ENCODE data around the gene PCBP3.

DNA sequence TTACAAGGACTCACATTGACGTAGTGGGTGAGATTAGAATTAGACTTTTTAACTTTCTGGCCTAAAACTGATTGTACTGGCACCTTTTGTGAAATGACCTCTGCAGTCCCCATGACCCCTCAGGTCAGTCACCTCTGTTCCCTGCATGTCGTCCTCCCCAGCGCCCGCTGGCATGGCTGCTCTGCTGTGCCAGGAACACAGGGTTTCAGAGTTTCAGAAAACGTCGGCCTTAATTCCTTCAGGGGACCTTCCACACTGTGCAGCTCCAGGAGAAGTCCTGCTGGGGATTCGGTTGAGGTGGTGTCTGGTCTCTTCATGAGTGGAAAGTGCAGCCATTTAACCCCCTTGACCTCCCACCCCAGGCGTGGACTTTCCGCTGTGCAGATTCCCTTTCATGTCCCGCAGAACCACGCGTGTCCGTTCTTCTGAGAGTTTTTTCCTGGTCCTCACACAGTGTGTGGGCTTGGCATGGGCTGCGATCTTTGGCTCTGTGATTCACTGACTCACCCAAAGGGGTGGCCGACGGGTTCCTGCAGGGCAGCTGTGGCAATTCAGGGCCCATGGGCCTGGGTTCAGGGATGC lies 179.7 kb downstream of the PCBP3 start:
- TF ChIP-seq, protein P1, sequence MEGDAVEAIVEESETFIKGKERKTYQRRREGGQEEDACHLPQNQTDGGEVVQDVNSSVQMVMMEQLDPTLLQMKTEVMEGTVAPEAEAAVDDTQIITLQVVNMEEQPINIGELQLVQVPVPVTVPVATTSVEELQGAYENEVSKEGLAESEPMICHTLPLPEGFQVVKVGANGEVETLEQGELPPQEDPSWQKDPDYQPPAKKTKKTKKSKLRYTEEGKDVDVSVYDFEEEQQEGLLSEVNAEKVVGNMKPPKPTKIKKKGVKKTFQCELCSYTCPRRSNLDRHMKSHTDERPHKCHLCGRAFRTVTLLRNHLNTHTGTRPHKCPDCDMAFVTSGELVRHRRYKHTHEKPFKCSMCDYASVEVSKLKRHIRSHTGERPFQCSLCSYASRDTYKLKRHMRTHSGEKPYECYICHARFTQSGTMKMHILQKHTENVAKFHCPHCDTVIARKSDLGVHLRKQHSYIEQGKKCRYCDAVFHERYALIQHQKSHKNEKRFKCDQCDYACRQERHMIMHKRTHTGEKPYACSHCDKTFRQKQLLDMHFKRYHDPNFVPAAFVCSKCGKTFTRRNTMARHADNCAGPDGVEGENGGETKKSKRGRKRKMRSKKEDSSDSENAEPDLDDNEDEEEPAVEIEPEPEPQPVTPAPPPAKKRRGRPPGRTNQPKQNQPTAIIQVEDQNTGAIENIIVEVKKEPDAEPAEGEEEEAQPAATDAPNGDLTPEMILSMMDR (IDR thresholded peaks at IDR 0.05; ENCODE audit: insufficient read depth, low read length): no peak
- TF ChIP-seq, protein P2, sequence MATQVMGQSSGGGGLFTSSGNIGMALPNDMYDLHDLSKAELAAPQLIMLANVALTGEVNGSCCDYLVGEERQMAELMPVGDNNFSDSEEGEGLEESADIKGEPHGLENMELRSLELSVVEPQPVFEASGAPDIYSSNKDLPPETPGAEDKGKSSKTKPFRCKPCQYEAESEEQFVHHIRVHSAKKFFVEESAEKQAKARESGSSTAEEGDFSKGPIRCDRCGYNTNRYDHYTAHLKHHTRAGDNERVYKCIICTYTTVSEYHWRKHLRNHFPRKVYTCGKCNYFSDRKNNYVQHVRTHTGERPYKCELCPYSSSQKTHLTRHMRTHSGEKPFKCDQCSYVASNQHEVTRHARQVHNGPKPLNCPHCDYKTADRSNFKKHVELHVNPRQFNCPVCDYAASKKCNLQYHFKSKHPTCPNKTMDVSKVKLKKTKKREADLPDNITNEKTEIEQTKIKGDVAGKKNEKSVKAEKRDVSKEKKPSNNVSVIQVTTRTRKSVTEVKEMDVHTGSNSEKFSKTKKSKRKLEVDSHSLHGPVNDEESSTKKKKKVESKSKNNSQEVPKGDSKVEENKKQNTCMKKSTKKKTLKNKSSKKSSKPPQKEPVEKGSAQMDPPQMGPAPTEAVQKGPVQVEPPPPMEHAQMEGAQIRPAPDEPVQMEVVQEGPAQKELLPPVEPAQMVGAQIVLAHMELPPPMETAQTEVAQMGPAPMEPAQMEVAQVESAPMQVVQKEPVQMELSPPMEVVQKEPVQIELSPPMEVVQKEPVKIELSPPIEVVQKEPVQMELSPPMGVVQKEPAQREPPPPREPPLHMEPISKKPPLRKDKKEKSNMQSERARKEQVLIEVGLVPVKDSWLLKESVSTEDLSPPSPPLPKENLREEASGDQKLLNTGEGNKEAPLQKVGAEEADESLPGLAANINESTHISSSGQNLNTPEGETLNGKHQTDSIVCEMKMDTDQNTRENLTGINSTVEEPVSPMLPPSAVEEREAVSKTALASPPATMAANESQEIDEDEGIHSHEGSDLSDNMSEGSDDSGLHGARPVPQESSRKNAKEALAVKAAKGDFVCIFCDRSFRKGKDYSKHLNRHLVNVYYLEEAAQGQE (IDR thresholded peaks at IDR 0.05; ENCODE audit: insufficient replicate concordance, low read depth): no peak
